K562 (cell line): ENCODE measurements around the gene HSD11B2. TPM values are rescaled to one million over a fixed set of nuclear protein-coding genes. Genes with fewer than 3 reads are reported as not detected.

Experiments
- ATAC-seq: fragments of 200-7000 bp; cut with Tn5 transposase; 3 replicates; pipeline ENCODE4 v1.9.1; 2020; ENCODE audit warnings: moderate library complexity
- BruUV-seq: library from RNA; stranded (reverse); fragments of 400-500 nt; replicated peaks from 2 replicates; lab custom pipeline; 2021; lab: Mats Ljungman, UMichigan
- CTCF ChIA-PET: fragments of 300-600 bp; formaldehyde crosslinking; extraction: SDS; loops from one replicate; lab custom pipeline; 2021; ENCODE audit warnings: low intra/inter-chr PET ratio; lab: Yijun Ruan, JAX
- POLR2A ChIA-PET: fragments of 300-600, 350-650 bp; sonication (Branson Sonifier 250); formaldehyde crosslinking; extraction: SDS; loops from one replicate; lab custom pipeline; 2021; ENCODE audit warnings: antibody characterized with exemption, inconsistent platforms; lab: Yijun Ruan, JAX
- DNase-seq, 4 experiments: peaks; one replicate each; pipeline versions ENCODE4 v3.0.0 to v3.0.0-alpha.2; 2011 to 2018; ENCODE audit warnings: low spot score in 3 of 4, mixed read lengths in 3 of 4; ENCODE audit errors: extremely low read depth in 1 of 4
- FAIRE-seq: peaks from 2 replicates; lab custom pipeline; 2011; peaks lifted over from hg19 to GRCh38; lab: Jason Lieb, UNC
- H2AFZ ChIP-seq: 2 replicates; pipeline ENCODE4 v1.6.0; 2011; ENCODE audit warnings: low read depth, low read length, control low read depth, inconsistent platforms
- H3K27ac ChIP-seq: fragments of 200-600 bp; 3 replicates; pipeline ENCODE4 v1.8.0; 2011; ENCODE audit warnings: low read depth, mild to moderate bottlenecking, control low read depth, inconsistent platforms, low read length, moderate library complexity, mixed read lengths; ENCODE audit errors: extremely low read depth
- H3K27me3 ChIP-seq, 2 experiments: fragments of 300-600 bp in 1 of 2; 2 replicates in 1 of 2; 3 replicates in 1 of 2; pipeline versions ENCODE4 v1.6.0 to v1.8.0; 2011; ENCODE audit warnings: inconsistent platforms in 2 of 2, low read length in 2 of 2, mild to moderate bottlenecking in 1 of 2, mixed read lengths in 1 of 2, moderate library complexity in 1 of 2; ENCODE audit not compliant: control insufficient read depth in 2 of 2, insufficient read depth in 2 of 2
- H3K36me3 ChIP-seq: fragments of 300-600 bp; 3 replicates; pipeline ENCODE4 v1.8.0; 2011; ENCODE audit warnings: mild to moderate bottlenecking, low read length, inconsistent platforms; ENCODE audit not compliant: control insufficient read depth, insufficient read depth
- H3K4me1 ChIP-seq, 2 experiments: fragments of 200-600 bp in 1 of 2; replicated peaks in 1 of 2; 2 replicates in 1 of 2; 3 replicates in 1 of 2; pipeline versions ENCODE4 v1.5.1 to v1.8.0; 2011; ENCODE audit warnings: inconsistent platforms in 2 of 2, low read length in 2 of 2, mild to moderate bottlenecking in 1 of 2, mixed read lengths in 1 of 2, moderate library complexity in 1 of 2; ENCODE audit not compliant: control insufficient read depth in 2 of 2, insufficient read depth in 2 of 2
- H3K4me2 ChIP-seq: 2 replicates; pipeline ENCODE4 v1.6.1; 2011; ENCODE audit warnings: low read length, control low read depth, inconsistent platforms, mixed read lengths; ENCODE audit not compliant: insufficient read depth
- H3K4me3 ChIP-seq: fragments of 200-600 bp; sonication (generic), shearing (Covaris generic); 2 replicates; pipeline ENCODE4 v1.5.1; 2016; ENCODE audit warnings: control low read depth, inconsistent platforms
- H3K79me2 ChIP-seq: fragments of 200-600 bp; 3 replicates; pipeline ENCODE4 v1.8.0; 2011; ENCODE audit warnings: low read length, inconsistent platforms; ENCODE audit not compliant: control insufficient read depth, insufficient read depth
- H3K9ac ChIP-seq, 2 experiments: 2 replicates each; pipeline versions ENCODE4 v1.6.0 to v1.6.1; 2011; ENCODE audit warnings: low read depth in 2 of 2, low read length in 2 of 2, control low read depth in 1 of 2, inconsistent platforms in 1 of 2, mild to moderate bottlenecking in 1 of 2, mixed read lengths in 1 of 2; ENCODE audit not compliant: insufficient read depth in 1 of 2
- H3K9me1 ChIP-seq: one replicate; pipeline ENCODE4 v1.6.0; 2011; ENCODE audit warnings: inconsistent platforms, mild to moderate bottlenecking, low read length, moderate library complexity; ENCODE audit not compliant: control insufficient read depth, insufficient read depth
- H3K9me3 ChIP-seq: replicated peaks from 2 replicates; pipeline ENCODE4 v1.5.1; 2011; ENCODE audit warnings: low read depth, low read length, inconsistent platforms; ENCODE audit not compliant: control insufficient read depth, insufficient read depth
- H4K20me1 ChIP-seq: replicated peaks from 2 replicates; pipeline ENCODE4 v1.6.1; 2011; ENCODE audit warnings: low read length, inconsistent platforms, mixed read lengths; ENCODE audit not compliant: control insufficient read depth, insufficient read depth
- ESRRA ChIP-seq: fragments of 450-650 bp; IDR thresholded peaks from 2 replicates; pipeline ENCODE4 v1.6.1; 2014; ENCODE audit warnings: low read depth, mild to moderate bottlenecking, moderate library complexity, borderline replicate concordance
- XRCC3 ChIP-seq: fragments of 450-650 bp; IDR thresholded peaks from 2 replicates; pipeline ENCODE4 v1.6.1; 2017; ENCODE audit warnings: mild to moderate bottlenecking, moderate library complexity
- ZBTB49 ChIP-seq: sonication (generic); formaldehyde crosslinking; IDR thresholded peaks from 2 replicates; pipeline ENCODE4 v1.8.0; 2022; ENCODE audit warnings: missing genetic modification reagents, mild to moderate bottlenecking, borderline replicate concordance
- WGBS: fragments of 100-300 bp; shearing (Covaris generic); methylation state at CpG from one replicate; pipeline ENCODE4 v1.1.6; 2016; ENCODE audit warnings: low coverage, mixed read lengths; ENCODE audit not compliant: insufficient coverage; ENCODE audit errors: missing lambda C conversion rate; 5-methylcytosine and 5-hydroxymethylcytosine counted together
- in situ Hi-C: fragments of 300-500 bp; cut with MboI; formaldehyde crosslinking; loops from 4 replicates; pipeline ENCODE4 v1.15.0; 2018; ENCODE audit warnings: inconsistent platforms, mixed read lengths
- intact Hi-C: fragments of 100-400 bp; cut with micrococcal nuclease; formaldehyde crosslinking; loops from 2 replicates; pipeline ENCODE4 v1.14.2; 2022
- polyA plus RNA-seq, 8 experiments: library from polyadenylated mRNA; depleted of rRNA in 4 of 8; stranded (reverse) in 5 of 8; unstranded in 3 of 8; fragments of >200 nt; fragmentation: Nextera tagmentation in 2 of 8; fragmentation: Illumina TruSeq in 1 of 8; extraction: Ambion mirVana in 2 of 8; extraction: Trizol in 1 of 8; gene quantifications; 2 replicates each; pipeline versions ENCODE4 v1.2.1 to v1.2.3, GENCODE V29; 2011 to 2014; ENCODE audit warnings: inconsistent platforms in 1 of 8, missing spikeins in 1 of 8
- total RNA-seq, 7 experiments: library from RNA; depleted of rRNA in 6 of 7; stranded (reverse); fragments of >200 nt in 6 of 7; fragmentation: Illumina TruSeq in 2 of 7; extraction: Trizol in 2 of 7; gene quantifications; 2 replicates each; pipeline versions ENCODE4 v1.2.1 to v1.2.3, GENCODE V29; 2011 to 2021; ENCODE audit warnings: low replicate concordance in 1 of 7

Gene HSD11B2
- total and polyA plus RNA-seq, 9 of the 15 experiments (the other 6 are each of a cell fraction or from before 2014, with no cell fraction given) = 0.08 to 2.0 (median 0.79) TPM

- H3K4me2 ChIP-seq = no peak overlapping the region
- intact Hi-C loops (loop anchor here (5.0 to 10.0 kb wide), 2 partner anchors 53 to 136 kb away; no protein-coding TSS in a partner anchor), in situ Hi-C loops (no loop called here)
- 71% methylated on average over 15 of the region's 22 CpGs for WGBS
- DNase-seq (no peak), FAIRE-seq (no peak), ATAC-seq (no peak)
- no peaks in the 10 kb centered on the region for H3K36me3 ChIP-seq
- H3K9me3 ChIP-seq = no peaks in the 10 kb centered on the region
- BruUV-seq = no TSS peak
- H4K20me1 ChIP-seq = no peaks in the 10 kb centered on the region
- H3K9ac ChIP-seq = no peak overlapping the region
- H3K9me1 ChIP-seq = no peaks in the 10 kb centered on the region
- ChIA-PET POLR2A (interaction anchor here (1.6 kb wide), 1 partner anchor 137 kb away, joined by 4 read pairs; no protein-coding TSS in a partner anchor), CTCF (interaction anchor here (2.0 to 2.5 kb wide), 2 partner anchors 119 to 137 kb away, joined by 9 read pairs; partner anchors contain the start of gene PLEKHG4)
- H3K27me3 ChIP-seq = peaks cover 2 to 13% of the 10 kb centered on the region in 2 experiments; a peak in 2 of 5 replicates
- H3K4me3 ChIP-seq = no peak overlapping the region
- no peaks in the 10 kb centered on the region for H3K79me2 ChIP-seq
- H2AFZ ChIP-seq = no peak overlapping the region
- TF ChIP-seq ZBTB49 (CRISPR knock-in tag) (no peak), ESRRA (peak; percentile 73), XRCC3 (no peak)
- H3K4me1 ChIP-seq = peaks cover 19 to 77% of the 10 kb centered on the region in 2 experiments
- H3K27ac ChIP-seq = no peak overlapping the region
Observed at GRCh38 chr16:67397812-67398545, 32.9 kb upstream of the HSD11B2 start.
